ENCODE data around the gene AKAP1.

The AKAP1 gene

DNA sequence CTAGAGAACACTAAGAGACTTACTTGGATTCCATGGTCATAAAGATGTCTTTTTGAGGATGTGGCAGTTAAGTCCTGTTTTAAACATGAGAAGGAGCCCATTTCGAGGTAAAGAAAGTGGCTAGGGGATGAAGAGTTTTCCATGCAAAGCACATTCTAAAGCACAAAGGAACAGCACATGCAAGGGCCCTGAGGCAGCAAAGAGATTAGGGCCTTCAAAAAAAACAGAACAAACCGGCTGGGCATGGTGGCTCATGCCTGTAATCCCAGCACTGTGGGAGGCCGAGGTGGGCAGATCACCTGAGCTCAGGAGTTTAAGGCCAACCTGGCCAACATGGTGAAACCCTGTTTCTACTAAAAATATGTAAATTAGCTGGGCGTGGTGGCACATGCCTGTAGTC lies 79.8 kb downstream of the AKAP1 start:
- no peak for DNase-seq

DNA sequence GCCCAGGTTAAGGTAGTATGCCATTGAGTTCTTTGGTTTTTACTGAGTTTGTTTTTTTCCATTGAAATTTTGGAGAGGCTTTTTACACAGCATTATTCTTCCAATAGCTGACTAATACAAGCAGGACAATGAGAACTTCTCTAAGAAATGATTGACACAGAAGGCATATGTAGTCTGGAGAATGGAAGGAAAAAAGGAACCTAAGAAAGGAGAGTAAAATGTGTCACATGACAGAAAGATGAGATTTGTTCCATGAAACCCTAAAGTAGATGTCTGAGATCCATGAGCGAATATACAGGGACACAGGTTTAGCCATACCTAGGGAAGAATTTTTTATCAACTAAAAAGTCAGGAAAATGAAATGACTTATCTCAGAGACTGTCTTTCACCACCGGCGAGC lies 80.7 kb downstream of the AKAP1 start:
- DNase-seq = no peak

DNA sequence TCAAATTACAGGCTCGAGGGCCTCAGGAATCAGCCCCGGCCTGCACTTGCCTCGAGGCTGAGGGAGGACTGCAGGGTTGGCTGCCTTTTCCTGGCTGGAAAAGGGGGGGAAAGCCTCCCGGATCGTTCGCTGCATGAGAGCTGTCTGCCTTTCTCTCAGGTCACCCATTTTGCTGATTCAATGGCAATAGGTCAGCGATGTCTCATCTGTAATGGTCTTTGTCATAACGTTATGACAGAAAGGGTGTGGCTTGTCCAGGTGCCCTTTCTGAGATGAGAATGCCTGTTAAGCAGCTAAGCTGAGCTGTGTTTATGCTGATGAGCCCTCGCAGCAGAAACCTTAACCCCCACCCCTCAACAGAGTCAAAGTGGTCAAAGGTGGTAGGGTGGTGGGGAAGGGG lies 81.8 kb downstream of the AKAP1 start:
- DNase-seq = no peak

DNA sequence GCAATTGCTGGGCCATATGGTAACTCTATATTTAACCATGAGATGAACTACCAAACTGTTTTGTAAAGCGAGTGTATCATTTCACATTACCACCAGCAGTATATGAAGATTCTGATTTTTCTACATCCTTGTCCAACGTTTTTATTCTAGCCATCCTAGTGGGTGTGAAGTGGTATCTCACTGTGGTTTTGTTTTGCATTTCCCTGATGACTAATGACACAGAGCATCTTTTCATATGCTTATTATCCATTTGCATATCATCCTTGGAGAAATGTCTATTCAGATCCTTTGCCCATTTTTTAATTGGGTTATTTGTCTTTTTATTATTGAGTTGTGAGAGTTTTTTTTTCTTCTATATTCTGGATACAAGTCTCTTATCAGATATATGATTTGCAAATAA lies 83.6 kb downstream of the AKAP1 start:
- DNase-seq = no peak

DNA sequence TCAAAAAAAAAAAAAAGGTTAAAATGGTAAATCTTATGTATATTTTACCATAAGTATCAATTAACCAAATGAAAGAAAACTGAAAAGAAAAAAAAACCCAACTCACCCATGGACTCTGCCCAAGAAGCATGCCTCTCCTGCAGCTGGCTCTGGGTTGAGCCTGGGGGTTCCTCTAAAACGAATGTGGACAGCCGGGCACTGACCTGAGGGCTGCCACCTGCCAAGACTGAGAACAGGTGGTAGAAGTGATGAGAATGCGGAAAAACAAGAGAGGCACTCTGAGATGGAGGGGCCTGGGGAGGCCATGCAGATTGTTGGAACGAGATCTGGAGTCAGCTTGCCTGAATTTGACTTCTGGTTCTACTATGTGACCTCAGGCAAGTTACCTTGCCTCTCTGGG lies 85.8 kb downstream of the AKAP1 start:
- DNase-seq = no peak
